HG03064 (cell line): ENCODE results near the gene PLD4.

Experiments
- ATAC-seq: cut with Tn5 transposase; IDR thresholded peaks from one replicate; pipeline ENCODE4 v1.9.1; 2021; ENCODE audit warnings: low read depth; ENCODE audit not compliant: unreplicated experiment

The PLD4 gene

DNA sequence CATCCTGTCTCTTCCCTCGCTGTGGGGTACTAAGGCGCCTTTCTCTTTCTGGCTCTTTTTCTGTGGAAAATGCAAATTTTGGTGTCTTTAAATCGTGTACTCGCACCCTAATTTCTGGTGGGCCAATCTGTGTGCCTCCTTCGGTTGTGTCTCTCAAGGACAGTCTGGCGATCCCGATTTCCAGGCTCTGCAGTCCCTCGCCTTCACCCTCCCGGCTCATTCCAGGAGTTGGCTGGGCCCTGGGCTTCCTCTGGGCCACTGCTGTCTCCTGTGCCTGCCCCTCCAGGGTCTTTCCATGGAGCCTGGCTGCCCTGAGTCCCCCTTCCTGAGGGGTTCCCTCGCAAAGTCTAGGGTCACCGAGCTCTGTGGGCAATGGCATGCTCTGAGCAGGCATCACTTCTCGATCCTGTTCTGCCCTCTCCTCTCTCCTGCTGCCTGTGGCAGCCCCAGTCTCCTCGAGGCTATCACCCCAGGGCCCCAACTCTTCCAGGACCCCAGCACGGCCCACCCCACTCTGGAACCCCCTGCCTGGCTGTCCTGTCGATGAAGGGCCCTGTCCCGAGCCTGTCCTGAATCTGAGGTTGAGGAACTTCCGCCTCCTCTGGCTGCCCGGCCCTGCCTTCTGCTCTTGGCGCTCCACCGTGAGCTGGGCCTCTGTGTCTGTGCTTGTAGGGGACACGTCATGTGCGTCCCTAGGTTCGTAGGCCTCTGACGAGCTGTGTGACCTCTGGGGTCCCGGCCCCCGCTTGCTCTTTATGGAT lies 29.4 kb downstream of the PLD4 start:
- no peak for ATAC-seq

DNA sequence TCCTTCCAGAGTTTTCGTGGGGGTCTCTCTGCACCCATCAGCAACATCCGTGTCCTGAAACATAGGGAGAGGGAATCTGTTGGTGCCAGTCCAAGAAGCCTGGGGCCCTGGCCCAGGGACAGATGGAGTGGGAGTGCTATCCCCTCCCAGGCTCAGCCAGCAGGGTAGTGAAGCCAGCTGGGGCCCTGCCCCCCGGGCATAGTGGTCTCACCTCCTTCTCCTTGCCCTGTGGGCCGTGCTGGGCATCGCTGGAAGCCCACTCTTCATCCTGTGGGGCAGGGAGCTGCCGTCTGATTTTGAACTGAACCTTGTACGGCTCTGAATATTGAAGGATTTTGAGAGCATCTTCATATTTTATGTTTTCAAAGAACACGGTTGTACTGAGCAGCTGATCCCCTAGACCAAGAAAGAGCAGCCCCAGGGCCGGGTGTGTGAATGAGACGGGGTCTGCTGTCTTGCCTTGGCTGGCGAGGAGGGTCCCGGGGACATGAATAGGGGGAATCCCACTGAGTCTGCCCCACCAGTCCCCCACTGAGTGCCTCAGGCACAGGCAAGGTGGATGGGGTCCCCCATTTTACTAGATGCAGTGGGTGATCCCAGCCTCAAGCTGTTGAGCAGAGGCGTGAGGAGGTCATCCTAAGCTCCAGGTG lies 30.2 kb downstream of the PLD4 start:
- ATAC-seq = no peak

GRCh38 chr14:104955396-104955770 lies 30.7 kb downstream of the PLD4 start:
- ATAC-seq = no peak

GRCh38 chr14:104956290-104956890 lies 31.7 kb downstream of the PLD4 start:
- ATAC-seq = no peak

DNA sequence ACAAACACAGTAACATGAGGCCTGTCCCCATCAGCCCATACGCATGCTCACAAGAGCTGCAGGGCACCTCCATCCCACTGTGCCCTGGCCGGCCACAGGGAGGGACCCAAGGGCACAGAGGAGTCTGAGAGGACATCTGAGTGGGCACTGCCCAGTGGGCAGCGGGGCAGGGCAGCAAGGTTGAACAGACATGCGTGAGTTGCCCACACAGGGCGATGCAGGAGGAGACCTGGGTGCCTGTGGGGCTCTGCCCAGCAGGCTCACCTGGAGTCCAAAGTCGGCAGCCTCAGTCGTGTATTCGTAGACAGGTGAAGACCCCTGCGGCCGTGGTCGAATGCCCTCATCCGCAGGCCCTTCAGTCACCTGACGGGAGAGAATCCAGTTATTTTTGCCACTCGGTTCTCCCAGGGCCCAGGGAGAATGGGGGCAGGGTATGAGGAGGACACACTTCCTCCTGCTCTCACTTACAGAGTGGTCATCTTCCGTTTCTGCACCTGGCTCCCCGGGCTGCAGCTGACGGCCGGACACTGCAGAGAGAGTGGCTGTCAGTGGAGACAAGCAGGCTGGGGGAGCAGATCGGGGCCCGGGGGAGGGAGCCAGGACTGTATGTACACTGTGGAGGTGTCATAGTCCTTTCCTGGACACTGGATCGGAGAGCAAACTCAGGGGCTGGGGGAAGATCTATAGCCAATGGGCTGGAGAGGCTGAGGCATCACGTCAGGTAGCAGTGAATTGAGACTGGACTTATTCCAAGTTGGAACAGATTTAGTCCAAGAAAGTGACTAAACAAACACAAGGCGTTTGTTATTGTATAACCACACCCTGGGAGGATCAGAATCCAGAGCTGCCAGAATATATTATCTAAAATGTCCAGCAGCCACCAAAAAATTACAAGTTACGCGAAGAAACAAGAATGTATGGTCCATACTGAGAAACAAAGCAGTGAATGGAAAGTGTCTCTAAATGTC lies 32.8 kb downstream of the PLD4 start:
- no peak for ATAC-seq

DNA sequence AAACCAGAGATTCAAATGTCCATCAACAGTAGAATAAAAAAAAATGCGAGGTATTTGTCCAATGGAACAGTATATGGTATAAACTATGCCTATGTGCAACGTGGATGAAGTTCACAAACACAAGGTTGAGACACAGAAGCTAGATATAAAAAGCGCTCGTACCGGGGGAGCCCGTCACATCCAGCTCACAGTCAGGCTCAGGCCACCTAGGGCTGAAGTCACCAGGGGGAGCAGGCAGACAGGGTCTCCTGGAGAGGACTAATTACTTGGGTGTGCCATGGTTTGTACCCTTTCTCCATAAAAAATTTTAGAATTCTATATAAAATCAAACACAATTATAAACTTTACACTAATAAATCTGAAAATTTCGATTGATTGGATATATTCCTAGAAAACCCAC lies 39.9 kb downstream of the PLD4 start:
- no peak for ATAC-seq

- ATAC-seq = no peak
Measured at GRCh38 chr14:104965561-104966231, 41.0 kb downstream of the PLD4 start.

DNA sequence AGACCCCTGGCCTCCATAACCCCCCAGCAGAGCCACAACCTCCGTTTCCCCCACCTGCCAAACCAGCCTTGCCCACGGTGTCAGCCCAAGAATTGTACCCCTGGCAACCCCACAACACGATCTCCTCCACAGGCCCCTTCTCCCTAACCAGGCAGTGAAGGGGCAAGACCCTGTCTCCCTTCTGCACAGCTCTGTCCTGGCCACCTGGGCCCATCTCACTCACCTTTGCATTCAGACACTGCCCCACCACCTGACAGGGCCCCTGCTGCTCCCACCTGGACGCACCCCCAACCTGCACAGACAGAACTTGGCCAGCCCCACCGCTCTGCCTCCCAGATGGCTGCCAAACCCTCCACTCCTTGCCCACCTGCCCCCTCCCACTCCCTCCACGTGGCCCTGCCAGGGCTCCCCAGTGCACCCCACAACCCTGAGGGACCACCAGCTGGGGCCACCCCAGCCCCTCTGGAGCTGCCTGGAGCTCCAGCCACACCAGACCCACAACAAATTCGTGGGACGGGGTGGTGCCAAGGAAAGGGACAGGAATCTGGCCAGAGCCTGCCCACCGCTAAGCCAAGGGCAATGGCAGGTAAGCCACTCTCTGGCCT lies 41.7 kb downstream of the PLD4 start:
- no peak for ATAC-seq

DNA sequence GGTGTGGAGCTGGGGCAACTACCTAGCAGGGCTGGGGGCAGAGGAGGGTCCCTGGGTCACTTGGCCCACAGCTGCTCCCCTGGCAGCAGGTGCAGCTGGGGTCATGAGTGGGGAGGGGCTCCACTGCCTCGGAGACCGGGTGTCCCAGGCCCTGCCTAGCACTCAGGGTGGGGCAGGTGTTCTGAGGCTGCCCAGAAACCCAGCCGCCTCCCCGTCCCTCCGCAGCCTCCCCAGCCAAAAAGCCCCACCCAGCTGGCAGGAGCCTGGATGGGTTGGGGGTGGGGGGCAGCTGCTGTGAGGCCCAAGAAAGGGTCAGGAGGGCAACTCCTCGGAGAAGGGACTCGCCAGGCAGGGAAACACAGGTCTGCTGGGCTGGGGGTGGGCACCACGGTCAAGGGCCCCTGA lies 42.3 kb downstream of the PLD4 start:
- ATAC-seq = no peak

GRCh38 chr14:104967386-104968152 lies 42.9 kb downstream of the PLD4 start:
- ATAC-seq = no peak

DNA sequence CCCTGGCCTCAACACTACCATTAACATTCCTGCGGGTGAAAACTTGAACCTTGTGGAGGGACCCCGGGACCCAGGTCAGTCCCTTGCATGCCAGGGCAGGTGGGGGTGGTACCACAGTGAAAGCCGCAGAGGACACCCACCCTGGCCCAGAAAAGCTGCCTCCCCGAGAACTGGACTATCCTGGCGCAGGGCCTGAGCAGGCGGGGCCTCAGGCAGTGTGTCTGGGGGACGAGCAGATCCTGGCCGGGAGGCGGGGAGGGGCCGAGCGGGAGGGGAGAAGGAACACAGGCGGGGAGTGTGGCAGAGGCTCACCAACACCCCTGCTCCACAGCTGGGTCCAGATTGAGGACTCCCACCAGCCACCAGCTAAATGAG lies 43.5 kb downstream of the PLD4 start:
- no peak for ATAC-seq

DNA sequence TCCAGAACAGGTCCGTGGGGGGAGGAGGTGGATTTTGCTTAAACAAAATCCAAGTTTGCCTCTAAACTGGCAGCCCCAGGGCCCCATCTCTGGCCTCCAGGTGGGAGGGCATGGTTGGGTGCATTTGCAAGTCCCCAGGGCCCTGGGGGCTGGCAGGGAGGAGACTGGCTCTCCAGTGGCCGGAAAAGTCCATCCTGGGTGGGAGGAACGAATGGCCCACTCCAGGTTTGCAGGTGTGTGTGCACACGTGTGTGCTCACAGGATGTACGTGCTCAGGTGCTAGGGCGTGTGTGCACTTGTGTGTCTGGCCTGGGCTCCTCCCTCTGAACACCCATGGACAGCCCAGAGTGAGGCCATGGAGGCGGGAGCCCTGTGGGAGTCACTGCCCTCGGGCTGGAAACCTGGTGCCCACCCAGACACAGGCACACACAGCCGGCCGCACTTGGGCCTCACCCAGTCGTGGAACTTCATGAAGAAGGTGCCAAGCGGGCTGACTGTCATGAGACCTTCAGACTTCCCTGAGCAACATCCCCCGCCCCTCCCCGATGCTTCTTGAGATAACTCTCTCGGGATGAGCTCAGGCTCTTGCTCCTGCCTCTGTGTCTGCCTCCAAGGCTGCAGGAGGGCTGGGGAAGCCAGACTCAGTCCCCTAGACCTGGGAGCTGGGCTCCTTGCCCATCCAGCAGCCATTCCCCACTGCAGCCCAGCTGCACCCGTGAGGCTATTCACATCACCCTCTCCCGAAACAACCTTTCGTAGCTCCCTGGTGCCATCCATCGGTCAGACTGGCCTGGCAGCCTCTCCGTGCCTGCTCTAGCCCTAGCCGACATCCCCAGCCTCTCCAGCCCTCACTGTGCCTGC lies 44.1 kb downstream of the PLD4 start:
- ATAC-seq = no peak

DNA sequence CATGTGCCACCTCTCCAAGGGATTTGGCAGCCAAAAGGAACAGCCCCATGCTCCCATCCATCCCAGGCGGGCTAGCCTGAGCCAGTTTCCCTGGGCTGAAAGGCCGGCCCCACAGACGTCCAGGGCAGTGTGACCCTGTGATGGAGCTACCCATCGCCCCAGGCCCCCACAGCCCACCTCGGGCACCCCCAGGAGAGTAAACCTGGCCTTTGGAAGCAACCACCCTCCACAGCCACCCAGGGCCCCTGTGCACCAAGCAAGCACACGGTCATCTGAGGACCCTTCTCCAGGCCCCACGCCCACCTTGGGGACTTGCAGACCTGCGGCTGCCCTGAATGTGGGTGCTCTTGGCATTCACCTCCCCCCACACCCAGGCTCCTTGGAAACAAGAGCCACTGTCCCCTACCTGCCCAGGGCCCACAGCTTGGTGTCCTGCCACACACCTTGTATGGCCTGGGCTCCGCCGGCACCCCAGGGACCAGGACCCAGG lies 45.1 kb downstream of the PLD4 start:
- no peak for ATAC-seq

- no peak for ATAC-seq
Measured at GRCh38 chr14:104970231-104971068, 45.8 kb downstream of the PLD4 start.

DNA sequence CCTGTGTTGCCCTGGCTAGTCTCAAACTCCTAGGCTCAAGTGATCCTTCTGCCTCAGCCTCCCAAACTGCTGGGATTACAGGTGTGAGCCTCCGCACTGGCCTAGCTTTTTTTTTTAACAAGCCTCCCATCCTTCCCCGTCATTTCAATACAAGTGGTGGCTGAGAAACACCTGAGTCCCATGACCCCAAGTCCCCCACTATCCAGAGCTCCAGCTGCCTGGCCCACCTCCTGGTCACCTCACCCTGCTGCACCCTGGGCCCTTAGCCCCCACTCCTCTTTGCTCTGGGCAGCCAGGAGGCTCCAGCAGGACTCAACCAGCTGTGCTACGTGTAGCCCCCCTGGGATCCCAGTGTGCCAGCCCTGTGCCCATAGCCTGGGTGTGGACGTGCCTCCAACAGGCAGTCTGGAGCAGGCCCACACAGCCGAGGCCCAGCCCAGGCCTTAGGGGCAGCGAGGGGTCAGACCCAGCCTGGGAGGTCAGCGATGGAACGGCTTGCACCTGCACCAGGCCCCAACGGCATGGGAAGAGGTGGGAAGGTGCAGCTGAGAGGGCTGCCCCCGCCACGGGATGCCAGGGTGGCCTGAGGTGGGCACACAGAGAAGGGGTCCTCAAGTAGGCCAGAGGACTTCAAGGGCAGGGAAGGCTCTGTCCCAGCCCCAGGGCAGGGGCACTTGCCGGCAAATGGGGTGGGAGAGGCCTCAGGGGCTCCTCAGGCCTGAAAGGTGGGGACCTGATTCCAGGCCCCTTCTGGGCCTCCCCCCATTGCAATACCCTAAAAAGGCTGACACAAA lies 47.0 kb downstream of the PLD4 start:
- no peak for ATAC-seq

- no peak for ATAC-seq
Measured at GRCh38 chr14:104972301-104973134, 47.8 kb downstream of the PLD4 start.
